Iris pigment epithelial cell (primary cell): ENCODE data around the gene SETBP1.
"Not testable (repeated sequence)": the region's sequence is repeated elsewhere in the genome, so short reads cannot be mapped to it uniquely, and the experiment has no call there.

Experiments used
- DNase-seq: peaks from one replicate; pipeline ENCODE4 v3.0.0-alpha.2; 2011; ENCODE audit warnings: low read depth

SETBP1 gene

GRCh38 chr18:44791520-44791919, 110.8 kb downstream of the SETBP1 start:
- no peak for DNase-seq

- no peak for DNase-seq
Observed at GRCh38 chr18:44792456-44793061, 111.9 kb downstream of the SETBP1 start.

- no peak for DNase-seq
Observed at GRCh38 chr18:44793194-44793593, 112.5 kb downstream of the SETBP1 start.

- DNase-seq, result no peak
Observed at GRCh38 chr18:44793685-44794084, 113.0 kb downstream of the SETBP1 start.

- DNase-seq, result no peak
Observed at GRCh38 chr18:44795241-44795640, 114.6 kb downstream of the SETBP1 start.

- no peak for DNase-seq
Observed at GRCh38 chr18:44796429-44797428, 116.0 kb downstream of the SETBP1 start.

- no peak for DNase-seq
Observed at GRCh38 chr18:44798433-44799048, 117.9 kb downstream of the SETBP1 start.

GRCh38 chr18:44799382-44799906, 118.8 kb downstream of the SETBP1 start:
- no peak for DNase-seq

- no peak for DNase-seq
Observed at GRCh38 chr18:44799907-44800421, 119.3 kb downstream of the SETBP1 start.

GRCh38 chr18:44800766-44801165, 120.1 kb downstream of the SETBP1 start:
- DNase-seq, result not testable (repeated sequence)

- DNase-seq, result no peak
Observed at GRCh38 chr18:44801781-44802180, 121.1 kb downstream of the SETBP1 start.

- peak; percentile 22 for DNase-seq
Observed at GRCh38 chr18:44802508-44802907, 121.8 kb downstream of the SETBP1 start.

- DNase-seq, result peak; percentile 17
Observed at GRCh38 chr18:44803019-44803650, 122.4 kb downstream of the SETBP1 start.

- no peak for DNase-seq
Observed at GRCh38 chr18:44804033-44804432, 123.3 kb downstream of the SETBP1 start.

- DNase-seq, result no peak
Observed at GRCh38 chr18:44805176-44805575, 124.5 kb downstream of the SETBP1 start.

GRCh38 chr18:44805643-44806042, 125.0 kb downstream of the SETBP1 start:
- no peak for DNase-seq

- DNase-seq, result no peak
Observed at GRCh38 chr18:44807766-44808165, 127.1 kb downstream of the SETBP1 start.

GRCh38 chr18:44811572-44812125, 131.0 kb downstream of the SETBP1 start:
- DNase-seq, result no peak

- DNase-seq, result no peak
Observed at GRCh38 chr18:44812426-44812825, 131.7 kb downstream of the SETBP1 start.

- no peak for DNase-seq
Observed at GRCh38 chr18:44813586-44813985, 132.9 kb downstream of the SETBP1 start.

- no peak for DNase-seq
Observed at GRCh38 chr18:44815108-44815507, 134.4 kb downstream of the SETBP1 start.
